Measurements from ENCODE around the gene DUOXA2.
"Not testable (repeated sequence)": the region's sequence is repeated elsewhere in the genome, so short reads cannot be mapped to it uniquely, and the experiment has no call there.

The DUOXA2 gene

DNA sequence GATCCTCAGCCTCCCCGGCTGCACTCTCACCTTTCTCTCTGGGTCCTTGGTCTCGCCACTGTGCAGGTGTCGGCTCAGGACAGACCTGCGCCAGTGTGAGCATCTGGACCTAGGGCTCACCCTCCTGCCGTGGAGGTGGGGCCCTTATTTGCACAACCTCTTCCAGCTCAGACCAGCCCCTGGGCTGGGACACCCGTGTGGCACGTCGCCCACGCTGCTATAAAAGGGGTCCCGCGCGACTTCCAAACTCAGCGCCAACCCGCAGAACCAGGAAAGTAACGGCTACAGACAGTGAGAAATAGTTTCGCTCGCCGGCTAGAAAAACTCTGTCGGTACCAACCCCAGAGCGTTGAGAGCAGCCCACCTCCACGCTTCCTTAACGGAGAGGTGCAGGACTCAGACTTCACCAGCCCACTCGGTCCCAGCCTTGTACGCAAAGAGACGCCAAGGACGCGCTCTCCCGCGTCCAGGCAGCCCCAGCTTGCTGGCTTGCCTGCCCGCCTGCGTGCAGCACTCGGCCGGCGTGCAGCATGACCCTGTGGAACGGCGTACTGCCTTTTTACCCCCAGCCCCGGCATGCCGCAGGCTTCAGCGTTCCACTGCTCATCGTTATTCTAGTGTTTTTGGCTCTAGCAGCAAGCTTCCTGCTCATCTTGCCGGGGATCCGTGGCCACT lies at the start of gene DUOXA2, which contains the start of gene DUOX2:
Gene DUOXA2, plus strand, starts transcription at position 251 of the 675 bp plus-strand sequence. Its CDS starts 280 bp downstream, at position 531.
Gene DUOX2, minus strand, starts transcription at position 97 of the 675 bp plus-strand sequence. CDS start 761 bp downstream, outside the sequence.
- Histone ChIP-seq H3K27me3 (ENCODE audit: control insufficient read depth, insufficient read depth, low read length) (peaks cover 98% of the 10 kb centered on the region), H3K4me3 (ENCODE audit: low read depth, low read length) (peak within 1 kb of the TSS; percentile 37)

DNA sequence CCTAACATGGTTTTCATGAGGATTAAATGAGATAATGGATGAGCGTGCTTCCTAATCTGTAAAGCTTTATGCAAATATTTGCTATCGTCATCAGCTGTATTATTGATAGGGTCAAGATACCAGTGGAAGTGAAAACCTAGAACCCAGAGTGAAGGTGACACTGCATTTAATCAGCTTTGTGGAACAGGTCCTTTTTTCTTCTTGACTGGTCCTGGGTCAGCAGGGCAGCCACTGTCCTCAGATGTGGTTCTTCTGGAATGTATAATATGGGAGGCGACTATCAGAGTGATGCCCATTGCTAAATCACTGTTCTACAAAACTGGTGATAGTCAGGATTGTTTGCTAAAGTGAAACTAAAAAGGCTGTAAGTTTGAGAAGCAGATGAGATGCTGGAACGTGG lies 49.7 kb upstream of the DUOXA2 start:
- H3K9me3 ChIP-seq (ENCODE audit: control insufficient read depth, insufficient read depth, low read length), result no peaks in the 10 kb centered on the region
- H3K4me3 ChIP-seq (ENCODE audit: low read depth, low read length), result no peak overlapping the region
- H3K36me3 ChIP-seq (ENCODE audit: control insufficient read depth, insufficient read depth, low read length), result peaks cover 23% of the 10 kb centered on the region
- H3K9ac ChIP-seq (ENCODE audit: low read depth, low read length), result no peak overlapping the region
- H3K27ac ChIP-seq (ENCODE audit: low read depth, low read length), result no peak overlapping the region
- no peaks in the 10 kb centered on the region for H3K27me3 ChIP-seq (ENCODE audit: control insufficient read depth, insufficient read depth, low read length)
- H3K4me1 ChIP-seq (ENCODE audit: control insufficient read depth, insufficient read depth, low read length), result no peaks in the 10 kb centered on the region

More for the DNA sequence above, at the start of gene DUOXA2, which contains the start of gene DUOX2:
- H3K9ac ChIP-seq (ENCODE audit: low read depth, low read length), result no peak within 1 kb of the TSS
- H3K9me3 ChIP-seq (ENCODE audit: control insufficient read depth, insufficient read depth, low read length), result no peaks in the 10 kb centered on the region
- peaks cover 28% of the 10 kb centered on the region for H3K4me1 ChIP-seq (ENCODE audit: control insufficient read depth, insufficient read depth, low read length)
- H3K27ac ChIP-seq (ENCODE audit: low read depth, low read length), result no peak within 1 kb of the TSS
- no peaks in the 10 kb centered on the region for H3K36me3 ChIP-seq (ENCODE audit: control insufficient read depth, insufficient read depth, low read length)

DNA sequence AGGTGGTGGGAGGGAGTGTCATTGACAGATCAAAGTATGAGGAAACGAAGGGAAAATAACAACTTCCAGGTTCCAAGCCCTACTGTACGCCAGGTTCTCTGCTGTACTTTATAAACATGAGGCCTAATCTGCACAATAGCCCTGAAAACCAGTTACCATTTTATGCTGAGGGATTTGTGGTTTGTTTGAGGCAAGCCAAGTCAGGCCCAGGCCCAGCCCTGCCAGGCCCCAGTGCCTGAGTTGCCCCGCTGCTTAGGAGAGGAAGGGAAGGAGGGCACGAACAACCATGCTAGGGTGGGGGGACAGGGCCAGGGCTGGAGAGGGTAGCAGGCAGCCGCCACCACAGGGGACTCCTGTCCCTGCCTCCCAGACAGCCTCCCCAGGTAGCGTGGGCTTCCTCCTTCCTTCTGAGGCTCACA lies 44.2 kb upstream of the DUOXA2 start:
- not testable (repeated sequence) for H3K4me1 ChIP-seq (ENCODE audit: control insufficient read depth, insufficient read depth, low read length); H3K27me3 ChIP-seq (ENCODE audit: control insufficient read depth, insufficient read depth, low read length); H3K9me3 ChIP-seq (ENCODE audit: control insufficient read depth, insufficient read depth, low read length); H3K27ac ChIP-seq (ENCODE audit: low read depth, low read length); H3K4me3 ChIP-seq (ENCODE audit: low read depth, low read length); H3K9ac ChIP-seq (ENCODE audit: low read depth, low read length)
- peaks cover 33% of the 10 kb centered on the region for H3K36me3 ChIP-seq (ENCODE audit: control insufficient read depth, insufficient read depth, low read length)

GRCh38 chr15:45073602-45074001 lies 40.5 kb upstream of the DUOXA2 start:
- not testable (repeated sequence) for H3K27me3 ChIP-seq (ENCODE audit: control insufficient read depth, insufficient read depth, low read length); H3K4me3 ChIP-seq (ENCODE audit: low read depth, low read length); H3K9me3 ChIP-seq (ENCODE audit: control insufficient read depth, insufficient read depth, low read length); H3K9ac ChIP-seq (ENCODE audit: low read depth, low read length); H3K27ac ChIP-seq (ENCODE audit: low read depth, low read length); H3K4me1 ChIP-seq (ENCODE audit: control insufficient read depth, insufficient read depth, low read length)
- peaks cover 19% of the 10 kb centered on the region for H3K36me3 ChIP-seq (ENCODE audit: control insufficient read depth, insufficient read depth, low read length)

GRCh38 chr15:45075440-45076320 lies 38.4 kb upstream of the DUOXA2 start:
- not testable (repeated sequence) for H3K27ac ChIP-seq (ENCODE audit: low read depth, low read length); H3K4me3 ChIP-seq (ENCODE audit: low read depth, low read length); H3K4me1 ChIP-seq (ENCODE audit: control insufficient read depth, insufficient read depth, low read length)

DNA sequence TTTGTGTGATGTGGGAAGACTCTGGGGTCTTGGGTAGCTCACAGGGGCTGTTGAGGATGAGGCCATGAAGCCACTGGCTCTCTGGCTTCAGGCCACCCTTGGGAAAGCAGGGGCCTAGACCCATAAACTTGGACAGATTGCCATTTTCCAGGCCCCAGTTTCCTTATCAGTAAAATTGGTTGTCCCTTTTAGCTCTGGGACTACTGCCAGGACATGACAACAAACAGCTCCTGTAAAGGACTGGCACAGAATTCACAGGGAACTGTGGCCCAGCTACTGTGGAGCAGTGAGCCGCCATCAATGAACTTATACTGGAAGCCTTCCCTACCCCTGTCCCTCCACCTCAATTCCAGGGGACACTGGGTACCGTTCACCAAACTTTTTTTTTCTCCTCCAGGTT lies 36.7 kb upstream of the DUOXA2 start:
- H3K36me3 ChIP-seq (ENCODE audit: control insufficient read depth, insufficient read depth, low read length); H3K27me3 ChIP-seq (ENCODE audit: control insufficient read depth, insufficient read depth, low read length); H3K27ac ChIP-seq (ENCODE audit: low read depth, low read length); H3K4me1 ChIP-seq (ENCODE audit: control insufficient read depth, insufficient read depth, low read length); H3K9ac ChIP-seq (ENCODE audit: low read depth, low read length); H3K9me3 ChIP-seq (ENCODE audit: control insufficient read depth, insufficient read depth, low read length); H3K4me3 ChIP-seq (ENCODE audit: low read depth, low read length): not testable (repeated sequence)

More at GRCh38 chr15:45075440-45076320, 38.4 kb upstream of the DUOXA2 start:
- not testable (repeated sequence) for H3K9ac ChIP-seq (ENCODE audit: low read depth, low read length); H3K27me3 ChIP-seq (ENCODE audit: control insufficient read depth, insufficient read depth, low read length); H3K36me3 ChIP-seq (ENCODE audit: control insufficient read depth, insufficient read depth, low read length); H3K9me3 ChIP-seq (ENCODE audit: control insufficient read depth, insufficient read depth, low read length)

DNA sequence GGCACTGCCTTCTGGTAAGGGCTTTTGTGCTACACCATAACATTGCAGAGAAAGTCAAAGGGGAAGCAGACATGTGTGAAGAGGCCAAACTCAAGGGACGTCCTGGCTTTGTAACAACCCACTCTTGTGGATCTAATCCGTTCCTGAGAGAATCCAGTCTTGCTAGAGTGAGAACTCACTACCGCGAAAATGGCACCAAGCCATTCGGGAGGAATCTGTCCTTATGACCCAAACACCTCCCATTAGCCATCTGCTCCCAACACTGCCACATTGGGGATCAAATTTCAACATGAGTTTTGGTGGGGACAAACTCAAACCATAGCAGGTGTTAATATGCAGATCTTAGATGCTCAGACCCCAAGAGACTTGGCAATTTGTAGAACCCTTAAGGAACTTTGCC lies 34.9 kb upstream of the DUOXA2 start:
- H3K4me3 ChIP-seq (ENCODE audit: low read depth, low read length); H3K9ac ChIP-seq (ENCODE audit: low read depth, low read length); H3K9me3 ChIP-seq (ENCODE audit: control insufficient read depth, insufficient read depth, low read length); H3K36me3 ChIP-seq (ENCODE audit: control insufficient read depth, insufficient read depth, low read length); H3K27ac ChIP-seq (ENCODE audit: low read depth, low read length); H3K27me3 ChIP-seq (ENCODE audit: control insufficient read depth, insufficient read depth, low read length); H3K4me1 ChIP-seq (ENCODE audit: control insufficient read depth, insufficient read depth, low read length): not testable (repeated sequence)

GRCh38 chr15:45079628-45080246 lies 34.4 kb upstream of the DUOXA2 start:
- not testable (repeated sequence) for H3K4me3 ChIP-seq (ENCODE audit: low read depth, low read length); H3K27ac ChIP-seq (ENCODE audit: low read depth, low read length); H3K27me3 ChIP-seq (ENCODE audit: control insufficient read depth, insufficient read depth, low read length); H3K9me3 ChIP-seq (ENCODE audit: control insufficient read depth, insufficient read depth, low read length); H3K4me1 ChIP-seq (ENCODE audit: control insufficient read depth, insufficient read depth, low read length); H3K9ac ChIP-seq (ENCODE audit: low read depth, low read length); H3K36me3 ChIP-seq (ENCODE audit: control insufficient read depth, insufficient read depth, low read length)

- H3K4me1 ChIP-seq (ENCODE audit: control insufficient read depth, insufficient read depth, low read length); H3K9ac ChIP-seq (ENCODE audit: low read depth, low read length); H3K4me3 ChIP-seq (ENCODE audit: low read depth, low read length); H3K27me3 ChIP-seq (ENCODE audit: control insufficient read depth, insufficient read depth, low read length); H3K9me3 ChIP-seq (ENCODE audit: control insufficient read depth, insufficient read depth, low read length); H3K36me3 ChIP-seq (ENCODE audit: control insufficient read depth, insufficient read depth, low read length); H3K27ac ChIP-seq (ENCODE audit: low read depth, low read length): not testable (repeated sequence)
These were observed 33.5 kb upstream of the DUOXA2 start for GRCh38 chr15:45080593-45080992.

GRCh38 chr15:45082412-45082811 lies 31.7 kb upstream of the DUOXA2 start:
- H3K36me3 ChIP-seq (ENCODE audit: control insufficient read depth, insufficient read depth, low read length); H3K4me1 ChIP-seq (ENCODE audit: control insufficient read depth, insufficient read depth, low read length): not testable (repeated sequence)

DNA sequence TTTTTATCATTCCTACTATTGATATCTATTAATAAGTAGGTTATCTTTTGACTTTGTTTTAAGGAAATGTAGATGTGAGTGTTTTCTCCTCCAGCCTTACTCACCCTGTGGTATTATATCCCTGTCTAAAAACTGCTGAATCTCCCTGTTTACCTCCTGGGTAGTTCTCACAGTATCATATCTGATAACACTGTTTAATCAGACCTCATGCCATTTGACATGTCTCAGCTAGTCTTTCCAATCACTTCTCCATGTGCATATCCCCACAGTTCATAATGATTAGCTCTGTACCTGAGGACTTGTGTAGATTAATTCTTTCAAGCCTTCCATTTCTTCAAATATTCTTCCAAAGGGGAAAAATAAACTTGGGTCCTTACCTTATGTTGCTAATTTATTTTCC lies 30.9 kb upstream of the DUOXA2 start:
- H3K4me1 ChIP-seq (ENCODE audit: control insufficient read depth, insufficient read depth, low read length), result no peaks in the 10 kb centered on the region
- no peaks in the 10 kb centered on the region for H3K36me3 ChIP-seq (ENCODE audit: control insufficient read depth, insufficient read depth, low read length)
- H3K4me3 ChIP-seq (ENCODE audit: low read depth, low read length), result no peak overlapping the region
- H3K9ac ChIP-seq (ENCODE audit: low read depth, low read length), result no peak overlapping the region
- H3K9me3 ChIP-seq (ENCODE audit: control insufficient read depth, insufficient read depth, low read length), result no peaks in the 10 kb centered on the region
- no peaks in the 10 kb centered on the region; the same call in 1 of the 2 replicates for H3K27me3 ChIP-seq (ENCODE audit: control insufficient read depth, insufficient read depth, low read length)
- no peak overlapping the region for H3K27ac ChIP-seq (ENCODE audit: low read depth, low read length)

More at GRCh38 chr15:45082412-45082811, 31.7 kb upstream of the DUOXA2 start:
- not testable (repeated sequence) for H3K9ac ChIP-seq (ENCODE audit: low read depth, low read length); H3K27ac ChIP-seq (ENCODE audit: low read depth, low read length); H3K9me3 ChIP-seq (ENCODE audit: control insufficient read depth, insufficient read depth, low read length); H3K27me3 ChIP-seq (ENCODE audit: control insufficient read depth, insufficient read depth, low read length); H3K4me3 ChIP-seq (ENCODE audit: low read depth, low read length)

Measured in HUES48 (cell line).